ENCODE measurements around the gene COMP.

DNA sequence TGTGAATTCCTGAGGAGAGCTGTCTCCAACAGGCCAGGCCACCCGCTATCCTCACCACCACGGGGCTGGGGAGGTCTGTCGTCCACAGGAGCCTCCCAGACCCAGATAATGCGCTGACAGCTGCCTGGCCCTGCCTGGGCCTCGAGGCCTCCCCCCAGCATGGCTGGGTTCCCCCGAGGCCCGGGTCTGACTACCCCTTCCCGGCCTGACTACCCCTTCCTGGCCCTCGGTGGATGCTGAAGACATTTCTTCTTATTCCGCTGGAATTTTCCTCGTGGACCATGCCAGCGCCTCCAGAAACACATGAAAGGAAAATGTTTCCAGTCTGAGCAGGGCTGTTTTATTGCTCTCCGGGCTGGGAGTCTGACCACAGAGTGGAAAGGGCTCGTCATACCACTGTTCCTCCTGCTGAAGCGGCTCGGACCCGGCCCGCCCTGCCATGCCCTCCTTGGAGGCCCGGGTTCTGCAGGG, 16.8 kb upstream of the COMP start:
- TF ChIP-seq CEBPB (IDR thresholded peaks at IDR 0.05; ENCODE audit: low read depth) = no peak
- TF ChIP-seq POLR2A (IDR thresholded peaks at IDR 0.05; ENCODE audit: borderline replicate concordance, extremely low read depth, insufficient read depth, insufficient read length) = no peak
- TF ChIP-seq CTCF (IDR thresholded peaks at IDR 0.05 in 2 of 3, conservative IDR thresholded peaks at IDR 0.05 in 1 of 3; ENCODE audit: borderline replicate concordance in 1 of 3, insufficient read depth in 1 of 3, low read depth in 2 of 3, low read length in 2 of 3) = no peak
- TF ChIP-seq MAX (IDR thresholded peaks at IDR 0.05) = no peak
- TF ChIP-seq EZH2phosphoT487 (IDR thresholded peaks at IDR 0.05; ENCODE audit: borderline replicate concordance) = no peak

All from HCT116 (cell line).